IPS DF 6.9 (cell line): Measurements from ENCODE around the gene KDM5C.

Experiments
- DNase-seq: peaks from one replicate; pipeline ENCODE4 v3.0.0-alpha.2; 2013; ENCODE audit warnings: low read depth, low spot score
- H3K27ac ChIP-seq: one replicate; pipeline ENCODE4 v1.5.1; 2013; ENCODE audit warnings: low read length, control low read depth
- H3K27me3 ChIP-seq: 2 replicates; pipeline ENCODE4 v1.6.1; 2013; ENCODE audit warnings: mild to moderate bottlenecking, low read length; ENCODE audit not compliant: control insufficient read depth, insufficient read depth
- H3K36me3 ChIP-seq: 2 replicates; pipeline ENCODE4 v1.6.1; 2013; ENCODE audit warnings: low read length; ENCODE audit not compliant: control insufficient read depth, insufficient read depth
- H3K4me1 ChIP-seq: 2 replicates; pipeline ENCODE4 v1.6.1; 2013; ENCODE audit warnings: low read length; ENCODE audit not compliant: control insufficient read depth, insufficient read depth
- H3K4me3 ChIP-seq: 2 replicates; pipeline ENCODE4 v1.5.1; 2013; ENCODE audit warnings: mild to moderate bottlenecking, low read length
- H3K9me3 ChIP-seq: 2 replicates; pipeline ENCODE4 v1.6.1; 2013; ENCODE audit warnings: low read length, inconsistent platforms; ENCODE audit not compliant: control insufficient read depth, insufficient read depth
- WGBS: extraction: QIAGEN DNeasy Blood & Tissue Kit; methylation state at CpG from one replicate; pipeline ENCODE4 v1.1.7; 2013; ENCODE audit warnings: mixed read lengths, missing lambda C conversion rate; ENCODE audit not compliant: insufficient read length, insufficient coverage; 5-methylcytosine and 5-hydroxymethylcytosine counted together

The KDM5C gene

GRCh38 chrX:53261355-53261972 is 36.5 kb upstream of the KDM5C start:
- Histone ChIP-seq H3K4me1 (no peaks in the 10 kb centered on the region), H3K9me3 (no peaks in the 10 kb centered on the region), H3K27ac (no peak overlapping the region), H3K4me3 (no peak overlapping the region), H3K36me3 (no peaks in the 10 kb centered on the region), H3K27me3 (no peaks in the 10 kb centered on the region)
- no CpG with 5 or more reads among the region's 7 CpGs for WGBS
- DNase-seq = no peak

DNA sequence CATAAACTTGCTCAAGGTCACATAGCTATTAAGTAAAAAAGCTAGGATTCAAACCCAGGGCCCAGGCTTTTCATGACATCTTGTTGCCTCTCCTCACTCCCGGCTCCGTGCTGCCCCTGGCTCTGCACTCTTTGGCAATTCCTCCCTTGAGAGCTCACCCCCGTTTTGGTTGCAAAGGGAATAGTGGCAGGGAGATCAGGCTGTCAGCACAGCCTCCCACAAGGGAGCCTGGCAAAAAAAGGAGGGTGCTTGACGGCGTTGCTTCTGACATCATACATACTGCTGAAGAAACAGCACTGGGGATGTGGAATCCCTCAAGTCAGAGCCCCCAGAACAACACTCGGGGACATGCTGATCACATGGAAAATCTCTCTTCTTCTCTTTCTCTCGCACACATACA is 35.8 kb upstream of the KDM5C start:
- no peaks in the 10 kb centered on the region for H3K27me3 ChIP-seq
- WGBS = no CpG with 5 or more reads among the region's 7 CpGs
- H3K27ac ChIP-seq = no peak overlapping the region
- H3K4me3 ChIP-seq = no peak overlapping the region
- DNase-seq = no peak
- H3K9me3 ChIP-seq = no peaks in the 10 kb centered on the region
- no peaks in the 10 kb centered on the region for H3K36me3 ChIP-seq
- H3K4me1 ChIP-seq = peaks cover 1% of the 10 kb centered on the region; the same call in 1 of the 2 replicates

- Histone ChIP-seq H3K27me3 (no peaks in the 10 kb centered on the region), H3K9me3 (no peaks in the 10 kb centered on the region), H3K27ac (no peak overlapping the region), H3K36me3 (no peaks in the 10 kb centered on the region), H3K4me1 (peaks cover 1% of the 10 kb centered on the region; the same call in 1 of the 2 replicates), H3K4me3 (no peak overlapping the region)
- no peak for DNase-seq
- WGBS = no CpG with 5 or more reads among the region's 6 CpGs
These were observed 32.8 kb upstream of the KDM5C start for GRCh38 chrX:53257670-53258423.

DNA sequence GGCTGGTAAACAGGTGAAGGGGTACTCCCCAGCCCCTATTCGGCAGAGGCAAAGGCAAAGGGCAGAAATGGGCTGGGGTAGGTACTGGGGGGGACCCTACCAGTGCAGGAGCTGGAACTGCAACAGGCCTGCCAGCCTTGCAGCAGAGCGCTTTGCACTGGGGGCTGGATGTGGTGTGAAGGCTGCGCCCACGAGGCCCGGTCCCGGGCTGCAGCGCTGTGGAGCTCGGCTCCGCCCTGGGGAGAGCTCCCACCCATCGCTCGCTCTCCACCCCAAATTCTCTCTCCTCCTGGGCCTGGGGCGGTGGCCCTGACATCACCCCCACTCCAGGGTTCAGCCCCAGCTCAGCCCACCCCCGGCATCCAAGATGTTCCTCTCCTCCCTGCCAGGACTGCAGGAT is 32.2 kb upstream of the KDM5C start:
- Histone ChIP-seq H3K27me3 (no peaks in the 10 kb centered on the region), H3K4me3 (no peak overlapping the region), H3K9me3 (no peaks in the 10 kb centered on the region), H3K27ac (no peak overlapping the region), H3K4me1 (peaks cover 1% of the 10 kb centered on the region; the same call in 1 of the 2 replicates), H3K36me3 (no peaks in the 10 kb centered on the region)
- WGBS = no CpG with 5 or more reads among the region's 13 CpGs
- DNase-seq = no peak

DNA sequence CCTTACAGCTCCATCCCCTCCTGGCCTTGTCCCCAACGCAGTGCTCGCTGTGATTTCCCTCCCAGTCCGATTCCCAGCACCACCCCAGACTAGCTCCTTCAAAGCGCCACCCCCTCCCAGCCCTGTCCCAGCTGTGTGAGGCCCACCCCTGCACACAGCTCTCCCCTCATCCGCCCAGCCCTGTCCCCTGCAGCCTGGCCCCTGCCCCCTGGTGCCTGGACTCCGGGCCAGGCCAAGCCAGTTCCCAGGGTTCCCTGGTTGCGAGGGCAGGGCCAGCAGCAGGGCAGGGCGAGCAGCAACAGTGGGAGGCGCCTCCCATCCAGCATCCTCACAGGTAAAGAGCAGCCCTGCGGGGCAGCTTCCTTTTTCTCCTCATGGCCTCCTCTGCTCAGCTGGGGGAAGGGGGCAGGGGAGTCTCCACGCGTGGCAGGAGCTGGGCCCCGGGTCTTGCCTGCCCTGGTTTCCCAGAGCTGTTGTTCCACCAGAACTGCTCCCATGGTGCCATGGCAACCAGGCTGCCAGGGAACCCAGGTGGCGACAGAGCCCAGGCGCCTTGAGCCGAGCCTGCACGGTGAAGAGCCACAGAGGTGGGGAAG is 31.5 kb upstream of the KDM5C start:
- no peaks in the 10 kb centered on the region for H3K27me3 ChIP-seq
- peaks cover 1% of the 10 kb centered on the region; the same call in 1 of the 2 replicates for H3K4me1 ChIP-seq
- H3K36me3 ChIP-seq = no peaks in the 10 kb centered on the region
- H3K9me3 ChIP-seq = no peaks in the 10 kb centered on the region
- DNase-seq = no peak
- H3K27ac ChIP-seq = no peak overlapping the region
- no CpG with 5 or more reads among the region's 17 CpGs for WGBS
- H3K4me3 ChIP-seq = no peak overlapping the region

GRCh38 chrX:53255738-53256191 is 30.8 kb upstream of the KDM5C start:
- WGBS = no CpG with 5 or more reads among the region's 9 CpGs
- Histone ChIP-seq H3K36me3 (no peaks in the 10 kb centered on the region), H3K4me3 (no peak overlapping the region), H3K27me3 (no peaks in the 10 kb centered on the region), H3K27ac (no peak overlapping the region), H3K9me3 (no peaks in the 10 kb centered on the region), H3K4me1 (peaks cover 1% of the 10 kb centered on the region; the same call in 1 of the 2 replicates)
- no peak for DNase-seq

DNA sequence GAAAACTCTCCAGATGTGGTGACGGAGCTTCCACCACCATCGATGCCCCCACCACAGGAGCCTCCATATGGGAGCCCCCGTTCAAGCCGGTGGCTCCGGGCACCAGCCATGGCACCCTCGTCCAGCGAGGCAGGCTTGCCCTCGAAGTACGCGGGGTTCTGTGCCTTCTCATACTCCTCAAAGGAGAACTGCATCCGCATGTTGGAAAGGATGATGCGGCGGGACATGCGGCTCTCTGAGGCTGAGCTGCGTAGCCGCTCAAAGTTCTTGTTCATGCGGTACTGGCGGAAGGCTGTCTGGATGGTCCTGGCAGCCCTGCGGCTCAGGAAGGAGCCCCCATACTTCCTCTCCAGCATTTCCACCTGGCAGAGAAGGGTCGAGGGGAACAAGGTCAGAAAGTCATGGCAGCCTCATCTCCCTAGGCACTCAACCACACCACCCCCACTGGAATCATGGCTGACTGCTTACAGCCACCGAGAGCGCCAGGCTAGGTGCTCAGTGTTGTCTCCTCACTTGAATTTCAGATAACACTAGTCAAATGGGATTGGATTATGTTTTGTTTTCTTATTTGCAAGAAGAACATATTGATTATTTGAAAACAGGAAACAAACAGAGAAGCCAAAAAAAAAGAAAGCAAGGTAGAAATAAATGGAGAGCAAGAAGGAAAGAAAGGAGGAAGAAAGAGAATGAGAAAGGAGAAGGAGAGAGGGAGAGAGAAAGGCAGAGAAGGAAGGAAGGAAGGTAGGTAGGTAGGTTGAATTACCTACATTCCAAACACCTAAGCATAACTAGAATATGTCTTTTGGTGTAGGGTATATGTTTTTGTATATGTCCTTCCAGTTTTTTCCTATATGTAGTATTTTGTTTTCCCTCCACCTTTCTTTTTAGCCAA is 29.8 kb upstream of the KDM5C start:
- peaks cover 1% of the 10 kb centered on the region; the same call in 1 of the 2 replicates for H3K4me1 ChIP-seq
- no peaks in the 10 kb centered on the region for H3K27me3 ChIP-seq
- H3K27ac ChIP-seq = no peak overlapping the region
- no peaks in the 10 kb centered on the region for H3K9me3 ChIP-seq
- H3K4me3 ChIP-seq = no peak overlapping the region
- no peak for DNase-seq
- H3K36me3 ChIP-seq = no peaks in the 10 kb centered on the region
- WGBS = no CpG with 5 or more reads among the region's 22 CpGs

GRCh38 chrX:53253293-53254020 is 28.4 kb upstream of the KDM5C start:
- no peak overlapping the region for H3K4me3 ChIP-seq
- no peak overlapping the region for H3K27ac ChIP-seq
- no CpG with 5 or more reads among the region's 3 CpGs for WGBS
- H3K4me1 ChIP-seq = peaks cover 1% of the 10 kb centered on the region; the same call in 1 of the 2 replicates
- no peaks in the 10 kb centered on the region for H3K9me3 ChIP-seq
- DNase-seq = no peak
- H3K36me3 ChIP-seq = no peaks in the 10 kb centered on the region
- no peaks in the 10 kb centered on the region for H3K27me3 ChIP-seq

- Histone ChIP-seq H3K36me3 (peaks cover 8% of the 10 kb centered on the region), H3K9me3 (no peaks in the 10 kb centered on the region), H3K4me3 (no peak overlapping the region), H3K4me1 (peaks cover under 1% of the 10 kb centered on the region; the same call in 1 of the 2 replicates), H3K27ac (no peak overlapping the region), H3K27me3 (no peaks in the 10 kb centered on the region)
- WGBS = no CpG with 5 or more reads among the region's 2 CpGs
- DNase-seq = no peak
These were observed 26.3 kb upstream of the KDM5C start for GRCh38 chrX:53251307-53251706.
